Osteocyte (in vitro differentiated cells): ENCODE data around the gene MAP3K2. TPM values are rescaled to one million over a fixed set of nuclear protein-coding genes. Genes with fewer than 3 reads are reported as not detected.

Source experiments
- DNase-seq: peaks from one replicate; pipeline ENCODE4 v3.0.0; 2021; ENCODE audit warnings: mixed read lengths; ENCODE audit not compliant: unreplicated experiment; ENCODE audit errors: extremely low spot score
- H3K27ac Mint-ChIP-seq: one replicate; pipeline ENCODE4 v1.8.0; 2021; ENCODE audit warnings: mild to moderate bottlenecking, mixed read lengths; ENCODE audit not compliant: unreplicated experiment
- H3K27me3 Mint-ChIP-seq: one replicate; pipeline ENCODE4 v1.8.0; 2021; ENCODE audit warnings: mixed read lengths; ENCODE audit not compliant: unreplicated experiment
- H3K36me3 Mint-ChIP-seq: one replicate; pipeline ENCODE4 v1.8.0; 2021; ENCODE audit warnings: mixed read lengths; ENCODE audit not compliant: unreplicated experiment
- H3K4me1 Mint-ChIP-seq: one replicate; pipeline ENCODE4 v1.8.0; 2021; ENCODE audit warnings: mixed read lengths; ENCODE audit not compliant: unreplicated experiment
- H3K4me3 Mint-ChIP-seq: one replicate; pipeline ENCODE4 v1.8.0; 2021; ENCODE audit warnings: mild to moderate bottlenecking, moderate library complexity, mixed read lengths; ENCODE audit not compliant: unreplicated experiment
- H3K9me3 Mint-ChIP-seq: one replicate; pipeline ENCODE4 v1.8.0; 2021; ENCODE audit warnings: mixed read lengths; ENCODE audit not compliant: unreplicated experiment
- total RNA-seq: library from RNA; stranded (reverse); gene quantifications from 2 replicates; pipeline ENCODE4 v1.2.1, GENCODE V29; 2021
- TF ChIP-seq, protein P1 (sequence below): fragments of 200-600 bp; sonication (generic); IDR thresholded peaks from 2 replicates; pipeline ENCODE4 v1.5.0; 2021; ENCODE audit warnings: antibody characterized with exemption, mild to moderate bottlenecking, moderate library complexity

The MAP3K2 gene
- total RNA-seq, 1 donor from 2014 or later: 60.9 TPM

GRCh38 chr2:127416506-127417001, 28.8 kb upstream of the MAP3K2 start:
- Mint-ChIP-seq H3K4me3 (peak overlapping the region; percentile 14), H3K36me3 (no peaks in the 10 kb centered on the region), H3K4me1 (peaks cover 61% of the 10 kb centered on the region), H3K27me3 (no peaks in the 10 kb centered on the region), H3K9me3 (peaks cover 13% of the 10 kb centered on the region), H3K27ac (no peak overlapping the region)
- TF ChIP-seq, protein P1, sequence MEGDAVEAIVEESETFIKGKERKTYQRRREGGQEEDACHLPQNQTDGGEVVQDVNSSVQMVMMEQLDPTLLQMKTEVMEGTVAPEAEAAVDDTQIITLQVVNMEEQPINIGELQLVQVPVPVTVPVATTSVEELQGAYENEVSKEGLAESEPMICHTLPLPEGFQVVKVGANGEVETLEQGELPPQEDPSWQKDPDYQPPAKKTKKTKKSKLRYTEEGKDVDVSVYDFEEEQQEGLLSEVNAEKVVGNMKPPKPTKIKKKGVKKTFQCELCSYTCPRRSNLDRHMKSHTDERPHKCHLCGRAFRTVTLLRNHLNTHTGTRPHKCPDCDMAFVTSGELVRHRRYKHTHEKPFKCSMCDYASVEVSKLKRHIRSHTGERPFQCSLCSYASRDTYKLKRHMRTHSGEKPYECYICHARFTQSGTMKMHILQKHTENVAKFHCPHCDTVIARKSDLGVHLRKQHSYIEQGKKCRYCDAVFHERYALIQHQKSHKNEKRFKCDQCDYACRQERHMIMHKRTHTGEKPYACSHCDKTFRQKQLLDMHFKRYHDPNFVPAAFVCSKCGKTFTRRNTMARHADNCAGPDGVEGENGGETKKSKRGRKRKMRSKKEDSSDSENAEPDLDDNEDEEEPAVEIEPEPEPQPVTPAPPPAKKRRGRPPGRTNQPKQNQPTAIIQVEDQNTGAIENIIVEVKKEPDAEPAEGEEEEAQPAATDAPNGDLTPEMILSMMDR: no peak
- DNase-seq: no peak

- Mint-ChIP-seq H3K4me3 (no peak overlapping the region), H3K27ac (no peak overlapping the region)
- no peak for DNase-seq
These were observed 28.1 kb upstream of the MAP3K2 start for GRCh38 chr2:127415593-127416505.

GRCh38 chr2:127414638-127415592, 27.1 kb upstream of the MAP3K2 start:
- DNase-seq: no peak

More at GRCh38 chr2:127415593-127416505, 28.1 kb upstream of the MAP3K2 start:
- Mint-ChIP-seq H3K36me3 (no peaks in the 10 kb centered on the region), H3K9me3 (peaks cover 13% of the 10 kb centered on the region), H3K4me1 (peaks cover 68% of the 10 kb centered on the region), H3K27me3 (no peaks in the 10 kb centered on the region)
- TF ChIP-seq, protein P1: peak; percentile 37

DNA sequence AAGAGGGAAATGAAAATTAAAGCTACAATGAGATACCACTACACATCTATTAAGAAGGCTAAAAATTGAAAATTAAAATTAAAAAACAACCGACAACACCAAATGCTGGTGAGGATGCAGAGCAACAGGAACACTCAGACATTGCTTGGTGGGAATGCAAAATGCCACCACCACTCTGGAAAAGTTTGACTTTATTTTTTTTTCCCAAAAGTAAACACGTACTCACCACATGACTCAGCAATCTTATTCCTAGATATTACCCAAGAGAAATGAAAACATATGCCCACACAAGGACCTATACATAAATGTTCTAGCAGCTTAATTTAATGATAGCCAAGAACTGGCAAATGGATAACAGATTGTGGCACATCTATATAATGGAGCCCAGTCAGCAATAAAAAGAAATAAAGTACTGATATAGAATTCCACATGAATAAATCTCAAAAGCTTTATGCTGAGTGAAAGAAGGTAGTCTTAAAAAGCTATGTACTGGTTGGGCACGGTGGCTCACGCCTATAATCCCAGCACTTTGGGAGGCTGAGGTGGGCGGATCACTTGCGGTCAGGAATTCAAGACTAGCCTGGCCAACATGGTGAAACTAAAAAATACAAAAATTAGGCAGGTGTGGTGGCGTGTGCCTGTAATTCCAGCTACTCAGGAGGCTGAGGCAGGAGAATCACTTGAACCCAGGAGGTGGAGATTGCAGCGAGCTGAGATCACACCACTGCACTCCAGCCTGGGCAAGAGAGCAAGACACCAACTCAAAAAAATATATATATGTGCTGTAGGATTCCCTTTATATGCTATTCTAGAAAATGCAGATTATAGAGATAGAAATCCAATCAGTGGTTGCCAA, 26.2 kb upstream of the MAP3K2 start:
- Mint-ChIP-seq H3K36me3 (no peaks in the 10 kb centered on the region), H3K4me1 (peaks cover 81% of the 10 kb centered on the region), H3K27ac (peak overlapping the region; percentile 90), H3K27me3 (no peaks in the 10 kb centered on the region), H3K9me3 (peaks cover 13% of the 10 kb centered on the region), H3K4me3 (no peak overlapping the region)
- TF ChIP-seq, protein P1: no peak
- DNase-seq: no peak

More at GRCh38 chr2:127414638-127415592, 27.1 kb upstream of the MAP3K2 start:
- Mint-ChIP-seq H3K9me3 (peaks cover 13% of the 10 kb centered on the region), H3K36me3 (no peaks in the 10 kb centered on the region), H3K4me3 (no peak overlapping the region), H3K27me3 (no peaks in the 10 kb centered on the region), H3K27ac (peak overlapping the region; percentile 90), H3K4me1 (peaks cover 77% of the 10 kb centered on the region)
- TF ChIP-seq, protein P1: no peak
